CD14-positive monocyte (primary cell): ENCODE results near the gene GPC5. TPM values are rescaled to one million over a fixed set of nuclear protein-coding genes. Genes with fewer than 3 reads are reported as not detected.

Source experiments
- DNase-seq, 3 donors: peaks; one replicate each; pipeline ENCODE4 v3.0.0-alpha.2; 2011 to 2022
- H2AFZ ChIP-seq: 2 replicates; pipeline ENCODE4 v1.6.0; 2012; ENCODE audit warnings: mild to moderate bottlenecking, low read depth, low read length, inconsistent platforms; ENCODE audit not compliant: insufficient read depth, poor library complexity, severe bottlenecking
- H3K27ac ChIP-seq, 2 donors: 1 replicate in 1 of 2; 2 replicates in 1 of 2; pipeline ENCODE4 v1.5.1; 2012 to 2013; ENCODE audit warnings: low read length in 2 of 2, control low read depth in 1 of 2, inconsistent platforms in 1 of 2, low read depth in 1 of 2, mild to moderate bottlenecking in 1 of 2
- H3K27me3 ChIP-seq, 2 donors: one replicate each; pipeline versions ENCODE4 v1.6.0 to v1.6.1; 2011 to 2013; ENCODE audit warnings: low read length in 2 of 2; ENCODE audit not compliant: control insufficient read depth in 2 of 2, insufficient read depth in 2 of 2
- H3K36me3 ChIP-seq, 2 donors: replicated peaks in 1 of 2; 1 replicate in 1 of 2; 2 replicates in 1 of 2; pipeline versions ENCODE4 v1.5.1 to v1.6.1; 2012 to 2013; ENCODE audit warnings: low read length in 2 of 2, control low read depth in 1 of 2, inconsistent platforms in 1 of 2, mild to moderate bottlenecking in 1 of 2; ENCODE audit not compliant: insufficient read depth in 2 of 2, control insufficient read depth in 1 of 2
- H3K4me1 ChIP-seq, 2 donors: 1 replicate in 1 of 2; 2 replicates in 1 of 2; pipeline versions ENCODE4 v1.5.1 to v1.6.1; 2012 to 2013; ENCODE audit warnings: low read length in 2 of 2, control low read depth in 1 of 2, inconsistent platforms in 1 of 2, mild to moderate bottlenecking in 1 of 2, moderate library complexity in 1 of 2; ENCODE audit not compliant: insufficient read depth in 2 of 2, control insufficient read depth in 1 of 2
- H3K4me2 ChIP-seq: replicated peaks from 2 replicates; pipeline ENCODE3; 2012; ENCODE audit warnings: low read length, moderate library complexity, mild to moderate bottlenecking; ENCODE audit not compliant: poor library complexity, severe bottlenecking; ENCODE audit errors: extremely low read depth
- H3K4me3 ChIP-seq, 3 experiments: fragments of 200-600 bp in 1 of 3; sonication (generic) in 1 of 3; replicated peaks in 1 of 3; 1 replicate in 2 of 3; 2 replicates in 1 of 3; pipeline ENCODE4 v1.5.1; 2011 to 2013; ENCODE audit warnings: low read length in 3 of 3, mild to moderate bottlenecking in 3 of 3, control low read depth in 2 of 3, low read depth in 2 of 3, inconsistent platforms in 1 of 3, moderate library complexity in 1 of 3
- H3K79me2 ChIP-seq: 2 replicates; pipeline ENCODE4 v1.6.0; 2012; ENCODE audit warnings: mild to moderate bottlenecking, control low read depth, inconsistent platforms, low read length, moderate library complexity; ENCODE audit not compliant: insufficient read depth
- H3K9ac ChIP-seq: 2 replicates; pipeline ENCODE4 v1.6.0; 2017; ENCODE audit warnings: low read length, mild to moderate bottlenecking; ENCODE audit not compliant: insufficient read depth, poor library complexity, severe bottlenecking
- H3K9me3 ChIP-seq, 2 donors: replicated peaks in 1 of 2; 1 replicate in 1 of 2; 2 replicates in 1 of 2; pipeline versions ENCODE4 v1.5.1 to v1.6.1; 2012 to 2013; ENCODE audit warnings: low read length in 2 of 2, control low read depth in 1 of 2; ENCODE audit not compliant: control insufficient read depth in 1 of 2, insufficient read depth in 1 of 2
- H4K20me1 ChIP-seq: 2 replicates; pipeline ENCODE4 v1.6.0; 2012; ENCODE audit warnings: mild to moderate bottlenecking, low read length, control low read depth, moderate library complexity; ENCODE audit not compliant: insufficient read depth
- H3K27ac Mint-ChIP-seq, 7 donors: one replicate each; pipeline ENCODE4 v1.8.0; 2020; ENCODE audit warnings: mild to moderate bottlenecking in 7 of 7, mixed read lengths in 7 of 7, moderate library complexity in 6 of 7, inconsistent platforms in 2 of 7
- H3K27me3 Mint-ChIP-seq, 3 donors: one replicate each; pipeline ENCODE4 v1.8.0; 2021 to 2022; ENCODE audit warnings: low read depth in 3 of 3, mild to moderate bottlenecking in 3 of 3, mixed read lengths in 3 of 3, moderate library complexity in 3 of 3, inconsistent platforms in 1 of 3
- H3K36me3 Mint-ChIP-seq, 2 donors: one replicate each; pipeline ENCODE4 v1.8.0; 2020; ENCODE audit warnings: mixed read lengths in 2 of 2, inconsistent platforms in 1 of 2, mild to moderate bottlenecking in 1 of 2
- H3K4me1 Mint-ChIP-seq: one replicate; pipeline ENCODE4 v1.8.0; 2020; ENCODE audit warnings: mild to moderate bottlenecking, mixed read lengths
- H3K4me3 Mint-ChIP-seq, 2 donors: one replicate each; pipeline ENCODE4 v1.8.0; 2020; ENCODE audit warnings: mild to moderate bottlenecking in 2 of 2, mixed read lengths in 2 of 2, moderate library complexity in 1 of 2
- H3K9me3 Mint-ChIP-seq, 7 donors: one replicate each; pipeline ENCODE4 v1.8.0; 2020 to 2022; ENCODE audit warnings: mixed read lengths in 7 of 7, mild to moderate bottlenecking in 6 of 7, moderate library complexity in 6 of 7, inconsistent platforms in 2 of 7
- WGBS: methylation state at CpG from one replicate; pipeline ENCODE4 v1.1.5; 2013; ENCODE audit warnings: missing lambda C conversion rate; ENCODE audit not compliant: insufficient coverage; 5-methylcytosine and 5-hydroxymethylcytosine counted together
- intact Hi-C, 2 donors: fragments of 100-400 bp; cut with micrococcal nuclease; formaldehyde crosslinking; loops; one replicate each; pipeline versions ENCODE4 v1.15.0 to v1.15.1; 2023
- polyA plus RNA-seq, 3 donors: library from polyadenylated mRNA; depleted of rRNA in 1 of 3; unstranded in 2 of 3; stranded (reverse) in 1 of 3; fragments of 300-500 nt in 2 of 3; fragments of >200 nt in 1 of 3; fragmentation: Illumina TruSeq in 2 of 3; gene quantifications; 1 replicate in 2 of 3; 2 replicates in 1 of 3; pipeline ENCODE4 v1.2.3, GENCODE V29; 2012 to 2021
- TF ChIP-seq, protein P1 (sequence below): fragments of 200-600 bp; IDR thresholded peaks from one replicate; pipeline ENCODE4 v1.8.0; 2022; ENCODE audit warnings: antibody characterized with exemption, mild to moderate bottlenecking

The GPC5 gene
- polyA plus RNA-seq, 3 donors, result not detected

- Histone ChIP-seq H3K9me3 (peaks cover 15 to 37% of the 10 kb centered on the region in 2 donors), H2AFZ (no peak overlapping the region), H3K4me1 (no peaks in the 10 kb centered on the region), H4K20me1 (no peaks in the 10 kb centered on the region), H3K9ac (no peak overlapping the region), H3K36me3 (no peaks in the 10 kb centered on the region), H3K79me2 (no peaks in the 10 kb centered on the region), H3K27ac (no peak overlapping the region), H3K4me3 (no peak overlapping the region), H3K27me3 (no peaks in the 10 kb centered on the region), H3K4me2 (no peak overlapping the region)
- TF ChIP-seq, protein P1, sequence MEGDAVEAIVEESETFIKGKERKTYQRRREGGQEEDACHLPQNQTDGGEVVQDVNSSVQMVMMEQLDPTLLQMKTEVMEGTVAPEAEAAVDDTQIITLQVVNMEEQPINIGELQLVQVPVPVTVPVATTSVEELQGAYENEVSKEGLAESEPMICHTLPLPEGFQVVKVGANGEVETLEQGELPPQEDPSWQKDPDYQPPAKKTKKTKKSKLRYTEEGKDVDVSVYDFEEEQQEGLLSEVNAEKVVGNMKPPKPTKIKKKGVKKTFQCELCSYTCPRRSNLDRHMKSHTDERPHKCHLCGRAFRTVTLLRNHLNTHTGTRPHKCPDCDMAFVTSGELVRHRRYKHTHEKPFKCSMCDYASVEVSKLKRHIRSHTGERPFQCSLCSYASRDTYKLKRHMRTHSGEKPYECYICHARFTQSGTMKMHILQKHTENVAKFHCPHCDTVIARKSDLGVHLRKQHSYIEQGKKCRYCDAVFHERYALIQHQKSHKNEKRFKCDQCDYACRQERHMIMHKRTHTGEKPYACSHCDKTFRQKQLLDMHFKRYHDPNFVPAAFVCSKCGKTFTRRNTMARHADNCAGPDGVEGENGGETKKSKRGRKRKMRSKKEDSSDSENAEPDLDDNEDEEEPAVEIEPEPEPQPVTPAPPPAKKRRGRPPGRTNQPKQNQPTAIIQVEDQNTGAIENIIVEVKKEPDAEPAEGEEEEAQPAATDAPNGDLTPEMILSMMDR, result no peak
- H3K9me3 Mint-ChIP-seq, result peaks cover 4 to 24% (median 11%) of the 10 kb centered on the region in 7 donors
- WGBS, result no CpG with 5 or more reads among the region's 1 CpG
- H3K4me3 Mint-ChIP-seq, result no peak overlapping the region
- no peaks in the 10 kb centered on the region for H3K36me3 Mint-ChIP-seq
- no peaks in the 10 kb centered on the region for H3K4me1 Mint-ChIP-seq
- intact Hi-C loops, result no loop called here
- no peak for DNase-seq
- no peak overlapping the region for H3K27ac Mint-ChIP-seq
- H3K27me3 Mint-ChIP-seq, result no peaks in the 10 kb centered on the region
Measured at GRCh38 chr13:92761710-92762109, 1363.3 kb downstream of the GPC5 start.

DNA sequence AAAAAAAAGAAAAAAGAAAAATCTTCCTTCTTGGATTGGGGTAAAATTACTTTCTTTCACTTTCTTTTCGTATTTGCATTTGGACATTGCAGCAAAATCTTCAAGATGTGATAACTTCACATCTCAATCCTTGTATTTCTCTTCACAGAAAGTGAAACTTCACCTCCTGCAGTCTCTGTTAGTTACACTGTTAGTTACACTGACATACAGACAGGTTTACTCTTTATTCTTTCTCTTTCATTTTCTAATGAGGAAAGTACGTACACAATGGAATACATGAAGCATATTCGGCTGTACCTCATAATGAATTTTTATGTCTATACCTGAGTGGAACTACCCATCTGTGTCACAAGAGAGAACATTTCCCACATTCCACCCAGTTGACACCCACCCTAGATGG, 1369.0 kb downstream of the GPC5 start:
- H3K4me3 ChIP-seq, result no peak overlapping the region
- H3K27ac ChIP-seq, result no peak overlapping the region
- no peaks in the 10 kb centered on the region for H3K79me2 ChIP-seq
- H3K4me3 Mint-ChIP-seq, result no peak overlapping the region
- H3K36me3 ChIP-seq, result no peaks in the 10 kb centered on the region
- intact Hi-C loops, result no loop called here
- H3K36me3 Mint-ChIP-seq, result no peaks in the 10 kb centered on the region
- no peak overlapping the region for H3K27ac Mint-ChIP-seq
- H3K4me1 ChIP-seq, result no peaks in the 10 kb centered on the region
- no peak overlapping the region for H3K4me2 ChIP-seq
- H3K9me3 ChIP-seq, result peaks cover 25 to 36% of the 10 kb centered on the region in 2 donors
- no peak for DNase-seq
- H3K27me3 Mint-ChIP-seq, result peaks cover 0 to 3% (median 0%) of the 10 kb centered on the region in 3 donors
- H4K20me1 ChIP-seq, result no peaks in the 10 kb centered on the region
- TF ChIP-seq, protein P1, result no peak
- H2AFZ ChIP-seq, result no peak overlapping the region
- no peaks in the 10 kb centered on the region for H3K27me3 ChIP-seq
- H3K9me3 Mint-ChIP-seq, result peaks cover 12 to 24% (median 22%) of the 10 kb centered on the region in 7 donors
- no peaks in the 10 kb centered on the region for H3K4me1 Mint-ChIP-seq
- no CpG with 5 or more reads among the region's 3 CpGs for WGBS
- no peak overlapping the region for H3K9ac ChIP-seq
